ENCODE data around the gene SPOCK3. TPM values are rescaled to one million over a fixed set of nuclear protein-coding genes. Genes with fewer than 3 reads are reported as not detected.

SPOCK3 gene
- total RNA-seq, 1 experiment from 2014 or later, result not detected

DNA sequence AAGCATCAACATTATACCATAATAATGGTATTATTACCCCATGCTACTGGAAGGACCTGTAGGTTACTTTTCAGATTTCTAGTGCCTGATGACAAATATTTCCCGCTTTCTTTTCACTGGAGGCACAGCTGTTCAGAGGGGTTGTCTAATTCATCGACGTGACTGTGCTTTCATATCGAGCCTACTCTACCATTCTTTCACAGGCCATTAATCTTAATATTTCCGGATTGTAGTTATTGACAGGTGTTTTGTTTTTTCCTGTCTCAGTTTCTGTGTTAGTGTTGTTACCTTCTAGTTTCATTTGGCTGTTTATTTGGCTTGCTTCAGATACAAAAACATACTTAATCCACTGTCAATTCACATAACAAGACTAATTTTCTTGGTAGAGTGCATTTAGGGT lies 330.9 kb downstream of the SPOCK3 start:
- DNase-seq (ENCODE audit: low spot score), result peak; percentile 3
- POLR2A ChIA-PET (ENCODE audit: low non-redundant PET), result no interaction called here

DNA sequence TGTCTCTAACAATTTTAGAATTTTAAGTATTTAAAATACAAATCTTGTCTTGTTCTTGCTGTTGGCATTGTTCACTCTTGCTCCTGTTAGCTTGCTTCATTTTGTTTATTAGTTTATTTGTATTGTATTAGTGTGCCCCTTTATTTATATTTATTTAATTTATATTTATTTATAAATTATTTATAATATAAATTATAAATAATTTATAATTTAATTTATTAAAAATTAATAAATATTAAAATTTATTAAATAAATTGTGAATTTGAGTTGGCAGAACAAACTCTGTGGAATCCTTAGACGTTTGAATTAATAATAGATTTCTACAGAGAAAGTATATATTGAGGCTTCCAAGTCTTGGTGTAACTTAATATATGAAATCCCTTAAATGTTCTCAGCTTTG lies 331.4 kb downstream of the SPOCK3 start:
- intact Hi-C loops (cut with micrococcal nuclease; ENCODE audit: unreplicated experiment), result no loop called here
- Histone ChIP-seq H3K27ac (ENCODE audit: low read depth, low read length, poor library complexity, severe bottlenecking) (no peak overlapping the region), H3K36me3 (ENCODE audit: insufficient read depth, low read length, poor library complexity, severe bottlenecking) (no peaks in the 10 kb centered on the region), H3K4me1 (ENCODE audit: insufficient read depth, low read length, poor library complexity, severe bottlenecking) (no peaks in the 10 kb centered on the region), H3K4me3 (ENCODE audit: low read depth, low read length, poor library complexity, severe bottlenecking) (no peak overlapping the region), H3K9me3 (ENCODE audit: low read depth, low read length, poor library complexity, severe bottlenecking) (no peaks in the 10 kb centered on the region), H3K27me3 (replicated peaks; ENCODE audit: insufficient read depth, low read depth, low read length, poor library complexity) (no peaks in the 10 kb centered on the region)
- CTCF ChIA-PET, result no interaction called here
- no TSS peak for BruUV-seq (replicated peaks)
- no peak for TF ChIP-seq EZH2 (IDR thresholded peaks at IDR 0.05; ENCODE audit: borderline replicate concordance, low read depth, low read length, poor library complexity, severe bottlenecking)
- TF ChIP-seq, protein P1, sequence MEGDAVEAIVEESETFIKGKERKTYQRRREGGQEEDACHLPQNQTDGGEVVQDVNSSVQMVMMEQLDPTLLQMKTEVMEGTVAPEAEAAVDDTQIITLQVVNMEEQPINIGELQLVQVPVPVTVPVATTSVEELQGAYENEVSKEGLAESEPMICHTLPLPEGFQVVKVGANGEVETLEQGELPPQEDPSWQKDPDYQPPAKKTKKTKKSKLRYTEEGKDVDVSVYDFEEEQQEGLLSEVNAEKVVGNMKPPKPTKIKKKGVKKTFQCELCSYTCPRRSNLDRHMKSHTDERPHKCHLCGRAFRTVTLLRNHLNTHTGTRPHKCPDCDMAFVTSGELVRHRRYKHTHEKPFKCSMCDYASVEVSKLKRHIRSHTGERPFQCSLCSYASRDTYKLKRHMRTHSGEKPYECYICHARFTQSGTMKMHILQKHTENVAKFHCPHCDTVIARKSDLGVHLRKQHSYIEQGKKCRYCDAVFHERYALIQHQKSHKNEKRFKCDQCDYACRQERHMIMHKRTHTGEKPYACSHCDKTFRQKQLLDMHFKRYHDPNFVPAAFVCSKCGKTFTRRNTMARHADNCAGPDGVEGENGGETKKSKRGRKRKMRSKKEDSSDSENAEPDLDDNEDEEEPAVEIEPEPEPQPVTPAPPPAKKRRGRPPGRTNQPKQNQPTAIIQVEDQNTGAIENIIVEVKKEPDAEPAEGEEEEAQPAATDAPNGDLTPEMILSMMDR (conservative IDR thresholded peaks at IDR 0.05; ENCODE audit: low read depth, low read length), result no peak
- DNase-seq (ENCODE audit: low spot score), result no peak
- POLR2A ChIA-PET (ENCODE audit: low non-redundant PET), result no interaction called here

More for the DNA sequence above, 330.9 kb downstream of the SPOCK3 start:
- TF ChIP-seq, protein P1 (conservative IDR thresholded peaks at IDR 0.05; ENCODE audit: low read depth, low read length), result no peak
- no peak for TF ChIP-seq EZH2 (IDR thresholded peaks at IDR 0.05; ENCODE audit: borderline replicate concordance, low read depth, low read length, poor library complexity, severe bottlenecking)
- Histone ChIP-seq H3K27ac (ENCODE audit: low read depth, low read length, poor library complexity, severe bottlenecking) (no peak overlapping the region), H3K36me3 (ENCODE audit: insufficient read depth, low read length, poor library complexity, severe bottlenecking) (no peaks in the 10 kb centered on the region), H3K27me3 (replicated peaks; ENCODE audit: insufficient read depth, low read depth, low read length, poor library complexity) (no peaks in the 10 kb centered on the region), H3K4me3 (ENCODE audit: low read depth, low read length, poor library complexity, severe bottlenecking) (no peak overlapping the region), H3K9me3 (ENCODE audit: low read depth, low read length, poor library complexity, severe bottlenecking) (no peaks in the 10 kb centered on the region), H3K4me1 (ENCODE audit: insufficient read depth, low read length, poor library complexity, severe bottlenecking) (no peaks in the 10 kb centered on the region)
- BruUV-seq (replicated peaks), result no TSS peak
- intact Hi-C loops (cut with micrococcal nuclease; ENCODE audit: unreplicated experiment), result no loop called here
- CTCF ChIA-PET, result no interaction called here

DNA sequence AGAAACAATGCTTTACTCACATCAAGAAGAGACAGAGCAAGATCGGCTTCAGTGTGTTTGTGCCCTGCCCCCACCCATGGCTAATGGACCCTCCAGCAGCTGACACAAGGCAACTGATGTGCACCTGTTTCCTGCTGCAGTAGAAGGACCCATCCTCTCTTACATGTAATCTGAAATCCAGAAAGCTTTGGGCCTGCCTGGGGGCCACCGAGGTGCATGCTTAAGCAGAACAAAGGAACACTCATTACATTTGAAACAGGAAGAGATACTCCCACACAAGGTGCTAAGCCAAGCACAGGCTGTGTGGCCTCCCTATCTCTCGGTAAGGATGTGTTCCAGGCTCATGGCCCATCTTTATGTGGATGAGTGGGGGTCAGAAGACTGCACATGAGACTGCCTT lies 338.0 kb downstream of the SPOCK3 start:
- Histone ChIP-seq H3K4me1 (ENCODE audit: insufficient read depth, low read length, poor library complexity, severe bottlenecking) (no peaks in the 10 kb centered on the region), H3K9me3 (ENCODE audit: low read depth, low read length, poor library complexity, severe bottlenecking) (no peaks in the 10 kb centered on the region), H3K36me3 (ENCODE audit: insufficient read depth, low read length, poor library complexity, severe bottlenecking) (no peaks in the 10 kb centered on the region), H3K4me3 (ENCODE audit: low read depth, low read length, poor library complexity, severe bottlenecking) (no peak overlapping the region), H3K27ac (ENCODE audit: low read depth, low read length, poor library complexity, severe bottlenecking) (no peak overlapping the region), H3K27me3 (replicated peaks; ENCODE audit: insufficient read depth, low read depth, low read length, poor library complexity) (no peaks in the 10 kb centered on the region)
- ChIA-PET CTCF (no interaction called here), POLR2A (ENCODE audit: low non-redundant PET) (no interaction called here)
- DNase-seq (ENCODE audit: low spot score), result peak; percentile 1
- TF ChIP-seq, protein P1 (conservative IDR thresholded peaks at IDR 0.05; ENCODE audit: low read depth, low read length), result no peak
- no peak for TF ChIP-seq EZH2 (IDR thresholded peaks at IDR 0.05; ENCODE audit: borderline replicate concordance, low read depth, low read length, poor library complexity, severe bottlenecking)
- intact Hi-C loops (cut with micrococcal nuclease; ENCODE audit: unreplicated experiment), result no loop called here
- no TSS peak for BruUV-seq (replicated peaks)
